Measurements from ENCODE around the gene FXYD5.

GRCh38 chr19:35119578-35120155 lies 34.9 kb upstream of the FXYD5 start:
- TF ChIP-seq, protein P1, sequence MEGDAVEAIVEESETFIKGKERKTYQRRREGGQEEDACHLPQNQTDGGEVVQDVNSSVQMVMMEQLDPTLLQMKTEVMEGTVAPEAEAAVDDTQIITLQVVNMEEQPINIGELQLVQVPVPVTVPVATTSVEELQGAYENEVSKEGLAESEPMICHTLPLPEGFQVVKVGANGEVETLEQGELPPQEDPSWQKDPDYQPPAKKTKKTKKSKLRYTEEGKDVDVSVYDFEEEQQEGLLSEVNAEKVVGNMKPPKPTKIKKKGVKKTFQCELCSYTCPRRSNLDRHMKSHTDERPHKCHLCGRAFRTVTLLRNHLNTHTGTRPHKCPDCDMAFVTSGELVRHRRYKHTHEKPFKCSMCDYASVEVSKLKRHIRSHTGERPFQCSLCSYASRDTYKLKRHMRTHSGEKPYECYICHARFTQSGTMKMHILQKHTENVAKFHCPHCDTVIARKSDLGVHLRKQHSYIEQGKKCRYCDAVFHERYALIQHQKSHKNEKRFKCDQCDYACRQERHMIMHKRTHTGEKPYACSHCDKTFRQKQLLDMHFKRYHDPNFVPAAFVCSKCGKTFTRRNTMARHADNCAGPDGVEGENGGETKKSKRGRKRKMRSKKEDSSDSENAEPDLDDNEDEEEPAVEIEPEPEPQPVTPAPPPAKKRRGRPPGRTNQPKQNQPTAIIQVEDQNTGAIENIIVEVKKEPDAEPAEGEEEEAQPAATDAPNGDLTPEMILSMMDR (IDR thresholded peaks at IDR 0.05) = no peak
- TF ChIP-seq SIN3A (IDR thresholded peaks at IDR 0.05; ENCODE audit: borderline replicate concordance, insufficient read depth, low read depth, low read length) (no peak), TCF7L2 (IDR thresholded peaks at IDR 0.05; ENCODE audit: low read depth, low read length) (no peak)
- TF ChIP-seq, protein P2, sequence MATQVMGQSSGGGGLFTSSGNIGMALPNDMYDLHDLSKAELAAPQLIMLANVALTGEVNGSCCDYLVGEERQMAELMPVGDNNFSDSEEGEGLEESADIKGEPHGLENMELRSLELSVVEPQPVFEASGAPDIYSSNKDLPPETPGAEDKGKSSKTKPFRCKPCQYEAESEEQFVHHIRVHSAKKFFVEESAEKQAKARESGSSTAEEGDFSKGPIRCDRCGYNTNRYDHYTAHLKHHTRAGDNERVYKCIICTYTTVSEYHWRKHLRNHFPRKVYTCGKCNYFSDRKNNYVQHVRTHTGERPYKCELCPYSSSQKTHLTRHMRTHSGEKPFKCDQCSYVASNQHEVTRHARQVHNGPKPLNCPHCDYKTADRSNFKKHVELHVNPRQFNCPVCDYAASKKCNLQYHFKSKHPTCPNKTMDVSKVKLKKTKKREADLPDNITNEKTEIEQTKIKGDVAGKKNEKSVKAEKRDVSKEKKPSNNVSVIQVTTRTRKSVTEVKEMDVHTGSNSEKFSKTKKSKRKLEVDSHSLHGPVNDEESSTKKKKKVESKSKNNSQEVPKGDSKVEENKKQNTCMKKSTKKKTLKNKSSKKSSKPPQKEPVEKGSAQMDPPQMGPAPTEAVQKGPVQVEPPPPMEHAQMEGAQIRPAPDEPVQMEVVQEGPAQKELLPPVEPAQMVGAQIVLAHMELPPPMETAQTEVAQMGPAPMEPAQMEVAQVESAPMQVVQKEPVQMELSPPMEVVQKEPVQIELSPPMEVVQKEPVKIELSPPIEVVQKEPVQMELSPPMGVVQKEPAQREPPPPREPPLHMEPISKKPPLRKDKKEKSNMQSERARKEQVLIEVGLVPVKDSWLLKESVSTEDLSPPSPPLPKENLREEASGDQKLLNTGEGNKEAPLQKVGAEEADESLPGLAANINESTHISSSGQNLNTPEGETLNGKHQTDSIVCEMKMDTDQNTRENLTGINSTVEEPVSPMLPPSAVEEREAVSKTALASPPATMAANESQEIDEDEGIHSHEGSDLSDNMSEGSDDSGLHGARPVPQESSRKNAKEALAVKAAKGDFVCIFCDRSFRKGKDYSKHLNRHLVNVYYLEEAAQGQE (IDR thresholded peaks at IDR 0.05; ENCODE audit: insufficient read depth in 1 of 2, low read depth in 2 of 2, low read length in 1 of 2) = no peak
